CD4-positive, alpha-beta T cell treated with Interleukin-6 for 4 hours (primary cell): Measurements from ENCODE around the gene CCL25.
"Not testable (repeated sequence)": the region's sequence is repeated elsewhere in the genome, so short reads cannot be mapped to it uniquely, and the experiment has no call there.

Experiments used
- DNase-seq: peaks from one replicate; pipeline ENCODE4 v3.0.0-alpha.2; 2020; ENCODE audit warnings: mixed read lengths

Gene CCL25

DNA sequence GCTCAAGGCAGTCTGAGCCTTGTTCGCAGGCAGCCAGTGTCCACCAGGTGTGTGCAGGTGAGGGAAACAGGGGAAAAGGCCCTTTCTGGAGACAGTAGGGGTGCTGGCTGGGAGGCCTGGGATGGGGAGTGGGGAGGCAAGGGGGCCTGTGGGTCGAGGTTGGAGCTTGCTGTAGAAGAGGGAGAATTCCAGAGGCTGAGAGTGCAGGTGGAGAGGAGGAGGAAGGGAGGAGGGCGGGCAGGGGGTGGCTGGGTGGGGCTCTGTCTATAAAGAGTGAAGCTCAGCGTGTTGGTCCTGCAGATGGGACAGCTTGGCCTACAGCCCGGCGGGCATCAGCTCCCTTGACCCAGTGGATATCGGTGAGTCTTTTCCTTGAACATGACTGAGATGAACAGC, at the start of gene CCL25:
CCL25 (plus strand) TSS at position 297 of the 396 bp plus-strand sequence. CDS start 290 bp downstream, outside the sequence.
- DNase-seq, result no peak

DNA sequence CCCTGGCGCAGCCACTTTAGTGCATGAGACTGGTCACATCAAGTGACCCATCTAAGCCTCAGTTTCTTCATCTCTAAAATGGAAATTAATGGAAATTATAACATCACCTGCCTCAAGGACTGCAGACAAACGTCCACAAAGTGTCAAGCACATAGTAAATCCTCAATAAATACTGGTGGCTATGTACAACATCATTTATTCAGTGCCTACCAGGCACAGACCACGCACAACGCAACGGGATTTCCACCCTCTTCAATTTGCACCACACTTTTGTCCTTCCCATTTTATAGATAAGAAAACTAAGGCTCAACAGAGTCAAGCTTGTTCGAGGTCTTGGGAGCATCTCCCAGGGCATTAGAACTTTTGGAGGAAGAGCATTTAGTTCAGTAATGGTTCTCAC, 48.6 kb upstream of the CCL25 start:
- DNase-seq, result no peak

GRCh38 chr19:8004723-8005513, 47.6 kb upstream of the CCL25 start:
- DNase-seq, result peak; percentile 12

DNA sequence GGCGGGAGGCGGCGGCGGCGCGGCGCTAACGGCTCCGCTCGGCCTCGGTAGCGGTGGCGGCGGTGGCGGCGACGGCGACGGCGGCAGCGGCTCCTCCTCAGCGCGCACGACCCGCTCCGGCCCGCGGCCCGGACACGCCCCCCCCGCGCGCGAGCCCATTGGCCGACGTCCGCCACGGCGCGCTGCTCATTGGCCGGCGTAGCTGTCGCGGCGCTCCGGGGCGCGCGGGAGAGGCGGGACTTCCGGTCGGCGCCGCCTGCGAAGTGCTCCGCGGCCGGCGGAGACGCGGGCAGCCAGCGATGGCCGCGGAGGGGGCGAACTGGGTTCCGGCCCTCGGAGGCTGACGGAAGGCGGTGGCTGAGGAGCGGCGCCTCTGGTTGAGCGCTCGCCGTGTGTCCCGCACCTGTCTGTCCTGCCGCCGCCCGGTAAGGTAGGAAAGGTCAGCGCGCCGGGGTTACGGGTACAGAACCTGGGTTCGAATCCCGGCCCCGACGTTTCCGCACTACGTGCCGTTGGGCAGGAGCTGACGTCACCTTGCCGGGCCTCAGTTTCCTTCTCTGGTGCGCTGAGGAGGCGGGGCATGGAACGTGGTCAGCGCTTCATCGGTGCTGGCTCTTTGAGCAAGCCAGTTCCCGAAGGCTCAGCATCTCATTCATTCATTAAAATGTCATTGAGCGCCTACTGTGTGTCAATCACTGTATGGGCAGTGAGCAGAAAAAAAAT, 46.9 kb upstream of the CCL25 start, which contains the start of gene ELAVL1:
ELAVL1 (minus strand) TSS at position 108 of the 723 bp plus-strand sequence. CDS start 13,826 bp downstream, outside the sequence.
- DNase-seq, result peak; percentile 91

DNA sequence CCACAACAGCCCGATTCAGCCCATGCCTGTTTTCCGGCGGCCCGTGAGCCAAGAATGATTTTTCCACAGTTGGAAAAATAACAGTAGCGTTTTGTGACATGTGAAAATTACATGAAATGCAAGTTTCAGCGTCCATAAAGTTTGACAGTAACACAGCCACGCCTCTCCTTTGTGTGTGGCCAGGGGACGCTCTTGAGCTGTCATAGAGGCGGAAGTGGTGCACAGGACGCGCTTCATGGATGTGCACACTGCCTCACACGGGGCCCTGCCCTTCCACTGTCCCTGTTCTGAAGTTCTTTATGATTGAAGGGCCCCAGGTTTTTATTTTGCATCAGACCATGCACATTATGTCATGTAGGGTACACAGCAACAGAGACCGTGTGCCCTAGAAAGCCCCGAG, 34.8 kb upstream of the CCL25 start:
- DNase-seq, result peak; percentile 52

DNA sequence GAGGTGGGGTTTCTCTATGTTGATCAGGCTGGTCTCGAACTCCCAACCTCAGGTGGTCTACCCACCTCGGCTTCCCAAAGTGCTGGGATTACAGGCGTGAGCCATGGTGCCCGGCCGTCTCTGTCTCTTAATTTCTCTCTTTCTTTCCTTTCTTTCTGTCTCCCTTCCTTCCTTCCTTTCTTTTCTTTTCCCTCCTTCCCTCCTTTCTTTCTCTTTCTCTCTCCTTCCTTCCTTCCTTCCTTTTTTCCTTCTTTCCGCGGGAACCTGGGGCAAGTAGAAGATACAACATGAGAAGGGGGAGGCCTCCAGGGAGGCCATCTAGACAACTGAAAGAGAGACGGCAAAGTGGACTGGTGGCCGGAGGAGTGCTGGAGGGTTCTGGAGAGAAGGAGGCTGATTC, 31.9 kb upstream of the CCL25 start:
- DNase-seq, result no peak

DNA sequence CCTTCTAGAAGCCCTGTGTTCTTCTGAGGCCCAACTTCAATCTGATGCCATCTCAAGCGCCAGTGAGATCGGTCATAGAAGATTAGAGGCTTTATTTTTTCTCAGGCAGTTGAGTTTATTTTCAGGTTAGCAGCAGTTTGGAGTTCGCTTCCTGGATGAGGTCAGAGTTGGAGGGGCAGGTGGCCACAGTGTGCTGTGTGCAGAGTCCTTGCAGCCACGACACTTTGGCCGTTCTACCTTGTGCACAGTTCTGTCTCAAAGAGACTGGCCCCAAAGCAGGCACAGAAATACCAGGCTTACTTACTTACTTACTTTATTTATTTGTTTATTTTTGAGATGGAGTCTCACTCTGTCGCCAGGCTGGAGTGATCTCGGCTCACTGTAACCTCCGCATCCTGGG, 31.2 kb upstream of the CCL25 start:
- no peak for DNase-seq

- DNase-seq, result no peak
Observed at GRCh38 chr19:8022275-8022674, 30.3 kb upstream of the CCL25 start.

- DNase-seq, result no peak
Observed at GRCh38 chr19:8023371-8023770, 29.2 kb upstream of the CCL25 start.

- not testable (repeated sequence) for DNase-seq
Observed at GRCh38 chr19:8024256-8024655, 28.3 kb upstream of the CCL25 start.

DNA sequence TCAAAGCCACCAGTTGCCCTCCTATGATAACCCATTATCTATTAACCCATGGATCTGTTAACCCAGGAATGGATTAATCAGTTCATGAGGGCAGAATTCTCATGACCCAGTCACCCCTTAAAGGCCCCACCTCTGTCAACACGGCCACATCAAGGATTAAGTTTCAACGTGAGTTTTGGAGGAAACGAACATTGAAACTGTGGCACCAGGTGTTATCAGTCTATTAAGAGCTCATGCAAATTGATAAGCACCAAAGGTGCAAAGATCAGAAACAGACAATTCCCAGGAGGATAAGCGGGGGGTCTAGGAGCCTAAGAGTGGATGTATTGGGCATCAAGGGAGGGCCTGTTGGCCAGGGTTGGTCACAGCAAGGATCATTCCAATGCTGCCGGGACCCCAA, 27.2 kb upstream of the CCL25 start:
- no peak for DNase-seq

GRCh38 chr19:8028951-8029491, 23.5 kb upstream of the CCL25 start:
- no peak for DNase-seq

- DNase-seq, result no peak
Observed at GRCh38 chr19:8030960-8031359, 21.6 kb upstream of the CCL25 start.

DNA sequence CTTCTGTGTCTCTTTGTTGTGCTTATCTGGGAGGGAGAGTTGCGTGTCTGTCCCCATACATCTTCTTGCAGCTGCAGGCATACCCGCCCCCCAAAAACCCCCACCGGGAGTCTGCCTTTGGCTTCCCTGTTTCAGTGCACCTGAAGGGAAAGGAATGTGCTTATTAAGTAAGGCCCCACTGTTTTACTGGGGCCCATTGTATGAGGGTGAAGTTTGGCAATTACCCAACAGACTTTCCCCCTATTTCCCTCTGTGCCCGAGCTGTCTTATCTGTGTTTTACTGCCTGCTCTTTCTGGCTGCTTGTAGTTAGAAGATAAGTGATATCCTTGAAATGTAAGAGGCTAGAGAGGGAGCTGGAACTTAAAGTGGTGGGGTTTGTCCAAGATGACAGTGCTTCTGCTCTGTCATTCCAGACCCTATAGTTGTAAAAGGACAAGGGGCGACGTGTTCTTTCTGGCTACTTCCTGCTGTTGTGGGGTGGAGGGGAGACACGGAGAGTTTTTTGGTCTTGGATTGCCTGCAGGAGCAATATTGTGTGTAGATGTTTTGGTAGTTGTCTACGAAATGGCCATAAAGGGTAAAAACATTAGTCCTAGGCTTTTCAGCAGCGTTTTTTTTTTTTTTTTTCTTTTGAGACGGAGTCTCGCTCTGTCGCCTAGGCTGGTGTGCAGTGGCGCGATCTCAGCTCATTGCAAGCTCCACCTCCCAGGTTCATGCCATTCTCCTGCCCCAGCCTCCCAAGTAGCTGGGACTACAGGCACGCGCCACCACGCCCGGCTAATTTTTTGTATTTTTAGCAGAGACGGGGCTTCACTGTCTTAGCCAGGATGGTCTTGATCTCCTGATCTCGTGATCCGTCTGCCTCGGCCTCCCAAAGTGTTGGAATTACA, 19.0 kb upstream of the CCL25 start:
- DNase-seq, result not testable (repeated sequence)

GRCh38 chr19:8034178-8034525, 18.4 kb upstream of the CCL25 start:
- DNase-seq, result no peak

GRCh38 chr19:8036434-8037099, 16.0 kb upstream of the CCL25 start:
- no peak for DNase-seq

- no peak for DNase-seq
Observed at GRCh38 chr19:8038815-8039214, 13.7 kb upstream of the CCL25 start.

DNA sequence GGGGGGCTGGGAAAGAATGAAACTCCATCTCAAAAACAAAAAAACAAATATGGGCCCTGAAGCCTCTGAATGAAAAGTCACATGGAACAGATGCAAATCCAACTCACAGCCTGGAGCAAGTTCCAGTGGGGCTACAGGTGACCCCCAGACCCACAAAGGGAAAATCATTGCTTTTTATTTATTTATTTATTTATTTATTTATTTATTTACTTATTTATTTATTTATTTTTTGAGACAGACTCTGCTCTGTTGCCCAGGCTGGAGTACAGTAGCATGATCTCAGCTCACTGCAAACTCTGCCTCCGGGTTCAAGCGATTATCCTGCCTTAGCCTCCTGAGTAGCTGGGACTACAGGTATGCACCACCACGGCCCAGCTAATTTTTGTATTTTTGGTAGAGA, 13.3 kb upstream of the CCL25 start:
- DNase-seq, result no peak

GRCh38 chr19:8041531-8041931, 11.0 kb upstream of the CCL25 start:
- DNase-seq, result no peak

- no peak for DNase-seq
Observed at GRCh38 chr19:8042900-8043299, 9.7 kb upstream of the CCL25 start.

GRCh38 chr19:8044018-8044417, 8.5 kb upstream of the CCL25 start:
- DNase-seq, result no peak

- DNase-seq, result no peak
Observed at GRCh38 chr19:8045872-8046568, 6.5 kb upstream of the CCL25 start.
